Endodermal cell (in vitro differentiated cells): ENCODE data around the gene TMEM129. TPM values are rescaled to one million over a fixed set of nuclear protein-coding genes. Genes with fewer than 3 reads are reported as not detected.

ENCODE experiments used
- DNase-seq: peaks from one replicate; pipeline ENCODE4 v3.0.0-alpha.2; 2017
- H3K27ac ChIP-seq: 2 replicates; pipeline ENCODE4 v1.5.1; 2013; ENCODE audit warnings: mild to moderate bottlenecking, low read depth, low read length, moderate library complexity
- H3K27me3 ChIP-seq: 2 replicates; pipeline ENCODE4 v1.6.1; 2013; ENCODE audit warnings: mild to moderate bottlenecking, low read length, moderate library complexity; ENCODE audit not compliant: insufficient read depth, control insufficient read depth, poor library complexity, severe bottlenecking
- H3K36me3 ChIP-seq: 2 replicates; pipeline ENCODE4 v1.7.0; 2013; ENCODE audit warnings: mild to moderate bottlenecking, low read length, moderate library complexity; ENCODE audit not compliant: control insufficient read depth, insufficient read depth
- H3K4me1 ChIP-seq: one replicate; pipeline ENCODE4 v1.7.0; 2013; ENCODE audit warnings: low read length; ENCODE audit not compliant: control insufficient read depth, insufficient read depth
- H3K4me3 ChIP-seq: 2 replicates; pipeline ENCODE4 v1.5.1; 2013; ENCODE audit warnings: mild to moderate bottlenecking, low read length, moderate library complexity
- H3K9ac ChIP-seq: 2 replicates; pipeline ENCODE4 v1.6.1; 2013; ENCODE audit warnings: mild to moderate bottlenecking, low read length, moderate library complexity; ENCODE audit not compliant: poor library complexity, severe bottlenecking; ENCODE audit errors: extremely low read depth
- H3K9me3 ChIP-seq: 2 replicates; pipeline ENCODE4 v1.6.1; 2013; ENCODE audit warnings: mild to moderate bottlenecking, low read length, moderate library complexity; ENCODE audit not compliant: control insufficient read depth
- H3K27ac Mint-ChIP-seq: 2 replicates; pipeline ENCODE4 v1.8.0; 2020; ENCODE audit warnings: mixed read lengths
- H3K27me3 Mint-ChIP-seq: 2 replicates; pipeline ENCODE4 v1.8.0; 2021; ENCODE audit warnings: mild to moderate bottlenecking, mixed read lengths; ENCODE audit not compliant: insufficient read depth
- H3K36me3 Mint-ChIP-seq: 2 replicates; pipeline ENCODE4 v1.8.0; 2020; ENCODE audit warnings: low read depth, mixed read lengths
- H3K4me1 Mint-ChIP-seq: 2 replicates; pipeline ENCODE4 v1.8.0; 2020; ENCODE audit warnings: mixed read lengths
- H3K4me3 Mint-ChIP-seq: 2 replicates; pipeline ENCODE4 v1.8.0; 2020; ENCODE audit warnings: mild to moderate bottlenecking, moderate library complexity, mixed read lengths
- H3K9me3 Mint-ChIP-seq: 2 replicates; pipeline ENCODE4 v1.8.0; 2020; ENCODE audit warnings: mild to moderate bottlenecking, mixed read lengths
- WGBS, 2 experiments: methylation state at CpG; one replicate each; pipeline versions ENCODE4 v1.1.5 to v1.1.7; 2013; ENCODE audit warnings: missing lambda C conversion rate in 2 of 2, mixed read lengths in 1 of 2; ENCODE audit not compliant: insufficient coverage in 1 of 2, insufficient read length in 1 of 2; 5-methylcytosine and 5-hydroxymethylcytosine counted together
- total RNA-seq, 2 donors: library from RNA; stranded (reverse); fragmentation: NEBNext Ultra II Directional in 1 of 2; extraction: Animal tissue kit (Norgen Biotek cat#: 25700) in 1 of 2; gene quantifications; 2 replicates in 1 of 2; 3 replicates in 1 of 2; pipeline ENCODE4 v1.2.1, GENCODE V29; 2021
- TF ChIP-seq, protein P1 (sequence below): fragments of 200-600 bp; sonication (generic); conservative IDR thresholded peaks from 2 replicates; pipeline ENCODE4 v1.5.0; 2021; ENCODE audit warnings: antibody characterized with exemption, mild to moderate bottlenecking

The TMEM129 gene
- total RNA-seq, 2 donors from 2014 or later = 33.6 to 41.7 TPM

DNA sequence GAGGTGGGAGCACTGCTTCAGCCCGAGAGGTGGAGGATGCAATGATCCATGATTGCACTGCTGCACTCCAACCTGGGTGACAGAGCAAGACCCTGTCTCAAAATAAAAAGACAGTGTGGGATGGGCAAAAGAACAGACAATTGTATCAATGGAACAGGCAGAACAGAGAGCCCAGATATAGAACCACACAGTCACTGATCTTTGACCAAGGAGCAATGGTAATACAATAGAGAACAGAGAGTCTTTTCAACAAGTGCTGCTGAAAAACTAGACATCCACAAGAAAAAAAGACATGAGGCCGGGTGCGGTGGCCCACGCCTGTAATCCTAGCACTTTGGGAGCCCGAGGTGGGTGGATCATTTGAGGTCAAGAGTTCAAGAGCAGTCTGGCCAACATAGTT is 42.9 kb downstream of the TMEM129 start:
- WGBS, 2 experiments = 77 to 95% methylated on average over 3 to 5 of the region's 5 CpGs
- Histone ChIP-seq H3K4me3 (no peak overlapping the region), H3K27ac (no peak overlapping the region), H3K36me3 (no peaks in the 10 kb centered on the region), H3K27me3 (peaks cover 10% of the 10 kb centered on the region), H3K9ac (no peak overlapping the region), H3K4me1 (no peaks in the 10 kb centered on the region), H3K9me3 (no peaks in the 10 kb centered on the region)
- Mint-ChIP-seq H3K27me3 (peaks cover 20% of the 10 kb centered on the region), H3K4me3 (no peak overlapping the region), H3K27ac (no peak overlapping the region), H3K36me3 (no peaks in the 10 kb centered on the region), H3K4me1 (peaks cover 4% of the 10 kb centered on the region), H3K9me3 (no peaks in the 10 kb centered on the region)
- DNase-seq = no peak
- TF ChIP-seq, protein P1, sequence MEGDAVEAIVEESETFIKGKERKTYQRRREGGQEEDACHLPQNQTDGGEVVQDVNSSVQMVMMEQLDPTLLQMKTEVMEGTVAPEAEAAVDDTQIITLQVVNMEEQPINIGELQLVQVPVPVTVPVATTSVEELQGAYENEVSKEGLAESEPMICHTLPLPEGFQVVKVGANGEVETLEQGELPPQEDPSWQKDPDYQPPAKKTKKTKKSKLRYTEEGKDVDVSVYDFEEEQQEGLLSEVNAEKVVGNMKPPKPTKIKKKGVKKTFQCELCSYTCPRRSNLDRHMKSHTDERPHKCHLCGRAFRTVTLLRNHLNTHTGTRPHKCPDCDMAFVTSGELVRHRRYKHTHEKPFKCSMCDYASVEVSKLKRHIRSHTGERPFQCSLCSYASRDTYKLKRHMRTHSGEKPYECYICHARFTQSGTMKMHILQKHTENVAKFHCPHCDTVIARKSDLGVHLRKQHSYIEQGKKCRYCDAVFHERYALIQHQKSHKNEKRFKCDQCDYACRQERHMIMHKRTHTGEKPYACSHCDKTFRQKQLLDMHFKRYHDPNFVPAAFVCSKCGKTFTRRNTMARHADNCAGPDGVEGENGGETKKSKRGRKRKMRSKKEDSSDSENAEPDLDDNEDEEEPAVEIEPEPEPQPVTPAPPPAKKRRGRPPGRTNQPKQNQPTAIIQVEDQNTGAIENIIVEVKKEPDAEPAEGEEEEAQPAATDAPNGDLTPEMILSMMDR = no peak

DNA sequence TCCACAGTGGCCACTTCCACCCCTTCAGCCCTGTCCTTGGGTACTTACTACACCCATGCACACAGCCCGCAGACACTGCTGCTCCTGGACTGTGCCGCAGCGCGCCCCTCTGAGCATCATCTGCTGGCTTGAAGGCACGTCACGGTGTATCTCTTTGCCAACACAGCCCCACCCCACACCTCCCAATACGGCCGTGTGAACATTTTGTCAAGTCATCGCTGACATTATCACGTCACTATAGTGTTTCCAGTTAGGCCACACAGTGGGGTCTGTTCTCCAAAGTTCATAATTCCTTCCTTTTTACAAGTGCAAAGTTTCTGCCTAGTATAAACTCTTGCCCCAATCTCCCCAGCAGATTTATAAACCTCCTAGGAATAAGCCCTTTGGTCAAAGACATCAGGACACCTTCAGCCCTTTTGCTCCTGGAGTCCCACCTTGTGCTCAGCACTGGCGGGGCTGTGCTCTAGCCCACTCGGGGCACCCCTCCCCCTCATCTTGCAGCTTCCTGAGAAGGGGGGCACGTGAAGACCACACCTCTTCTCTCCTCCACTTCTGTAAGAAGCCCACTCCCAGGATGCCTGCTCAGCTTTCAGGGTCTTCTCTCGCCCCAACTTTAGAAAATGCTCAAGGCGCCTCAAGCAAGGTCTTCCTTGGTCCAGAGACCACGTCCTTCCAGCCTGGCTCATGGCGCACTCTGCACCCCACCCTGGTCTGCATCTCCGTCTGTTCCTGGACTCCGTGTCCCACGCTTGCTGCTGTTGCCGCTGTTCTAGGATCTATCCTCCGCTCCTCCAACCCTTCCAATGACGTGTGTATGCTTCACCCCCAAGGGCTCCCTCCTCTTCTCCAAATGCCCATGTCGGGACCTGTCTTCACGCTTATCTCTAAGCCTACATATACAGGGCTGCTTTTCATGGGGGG is 44.3 kb downstream of the TMEM129 start:
- H3K27ac ChIP-seq = no peak overlapping the region
- Mint-ChIP-seq H3K4me1 (no peaks in the 10 kb centered on the region), H3K36me3 (no peaks in the 10 kb centered on the region), H3K4me3 (no peak overlapping the region), H3K27me3 (peaks cover 9% of the 10 kb centered on the region), H3K27ac (no peak overlapping the region), H3K9me3 (no peaks in the 10 kb centered on the region)
- no peaks in the 10 kb centered on the region for H3K9me3 ChIP-seq
- WGBS, 2 experiments = 88 to 92% methylated on average over 19 to 24 of the region's 25 CpGs
- DNase-seq = no peak
- no peaks in the 10 kb centered on the region for H3K27me3 ChIP-seq
- H3K36me3 ChIP-seq = no peaks in the 10 kb centered on the region
- H3K4me3 ChIP-seq = no peak overlapping the region
- no peaks in the 10 kb centered on the region for H3K4me1 ChIP-seq
- TF ChIP-seq, protein P1 = no peak
- H3K9ac ChIP-seq = no peak overlapping the region

DNA sequence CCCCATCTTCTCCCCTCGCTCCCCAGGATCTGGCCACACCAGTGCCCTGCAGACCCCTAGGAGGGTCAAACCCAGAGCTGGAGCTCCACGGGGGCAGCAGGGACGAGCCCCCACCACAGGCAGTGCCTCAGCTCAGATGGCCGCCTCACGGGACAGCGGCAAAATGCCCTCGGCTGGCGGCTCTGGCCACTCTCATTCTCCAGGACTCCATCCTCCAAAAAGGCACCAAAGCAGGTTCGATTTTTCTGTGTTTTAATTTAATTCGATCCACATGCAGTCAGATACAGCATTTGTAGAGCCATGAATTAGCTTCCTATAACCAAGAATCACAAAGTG is 45.4 kb downstream of the TMEM129 start:
- Mint-ChIP-seq H3K4me3 (no peak overlapping the region), H3K36me3 (no peaks in the 10 kb centered on the region), H3K27me3 (peaks cover 2% of the 10 kb centered on the region), H3K27ac (no peak overlapping the region), H3K9me3 (no peaks in the 10 kb centered on the region), H3K4me1 (no peaks in the 10 kb centered on the region)
- no peak for DNase-seq
- Histone ChIP-seq H3K27ac (no peak overlapping the region), H3K4me1 (no peaks in the 10 kb centered on the region), H3K27me3 (no peaks in the 10 kb centered on the region), H3K4me3 (no peak overlapping the region), H3K36me3 (no peaks in the 10 kb centered on the region), H3K9ac (no peak overlapping the region), H3K9me3 (no peaks in the 10 kb centered on the region)
- TF ChIP-seq, protein P1 = no peak
- WGBS, 2 experiments = 81 to 88% methylated on average over 8 to 10 of the region's 10 CpGs
